DOHH2 (cell line): ENCODE measurements around the gene SLC26A1.

Experiments
- EZH2phosphoT487 ChIP-seq: fragments of 200-600 bp; sonication (generic); IDR thresholded peaks from 2 replicates; pipeline ENCODE4 v1.6.1; 2017; ENCODE audit warnings: borderline replicate concordance, mild to moderate bottlenecking, antibody characterized with exemption, low read length, moderate library complexity, mixed read lengths
- TF ChIP-seq, protein P1 (sequence below): fragments of 200-600 bp; sonication (generic); IDR thresholded peaks from one replicate; pipeline ENCODE4 v1.5.1; 2014; ENCODE audit warnings: antibody characterized with exemption, mild to moderate bottlenecking, low read depth, low read length; ENCODE audit not compliant: poor library complexity, severe bottlenecking

DNA sequence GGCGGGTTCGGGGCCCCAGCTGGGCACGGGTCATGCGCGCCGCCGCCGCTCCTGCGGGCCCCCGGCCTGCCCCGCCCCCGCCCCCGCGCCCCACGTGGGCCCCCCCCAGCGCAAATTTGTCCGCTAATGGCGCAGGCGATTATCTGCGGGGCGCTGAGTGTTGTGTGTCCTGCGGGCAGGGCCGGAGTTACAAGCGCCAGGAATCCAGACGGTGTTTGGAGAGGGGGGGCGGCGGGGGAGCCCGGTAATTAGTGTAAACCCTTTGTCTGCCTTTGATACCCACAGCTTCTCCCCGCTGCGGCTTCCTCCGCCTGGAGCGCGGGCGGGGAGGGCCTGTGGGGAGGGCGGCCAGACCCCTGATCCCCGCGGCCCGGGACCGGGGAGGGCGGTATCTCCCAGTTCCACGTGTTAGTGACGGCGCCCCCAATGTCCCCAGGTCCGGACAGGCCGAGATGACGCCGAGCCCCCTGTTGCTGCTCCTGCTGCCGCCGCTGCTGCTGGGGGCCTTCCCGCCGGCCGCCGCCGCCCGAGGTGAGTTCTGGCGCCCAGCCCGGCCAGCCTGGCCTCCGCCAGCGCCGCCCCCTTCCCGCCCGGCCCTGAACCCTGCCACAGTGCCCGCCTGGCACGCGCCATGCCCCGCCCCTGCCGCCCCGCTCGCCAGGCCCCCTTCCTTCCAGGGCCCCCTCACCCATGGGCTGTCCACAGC is 19.0 kb upstream of the SLC26A1 start:
- TF ChIP-seq, protein P1, sequence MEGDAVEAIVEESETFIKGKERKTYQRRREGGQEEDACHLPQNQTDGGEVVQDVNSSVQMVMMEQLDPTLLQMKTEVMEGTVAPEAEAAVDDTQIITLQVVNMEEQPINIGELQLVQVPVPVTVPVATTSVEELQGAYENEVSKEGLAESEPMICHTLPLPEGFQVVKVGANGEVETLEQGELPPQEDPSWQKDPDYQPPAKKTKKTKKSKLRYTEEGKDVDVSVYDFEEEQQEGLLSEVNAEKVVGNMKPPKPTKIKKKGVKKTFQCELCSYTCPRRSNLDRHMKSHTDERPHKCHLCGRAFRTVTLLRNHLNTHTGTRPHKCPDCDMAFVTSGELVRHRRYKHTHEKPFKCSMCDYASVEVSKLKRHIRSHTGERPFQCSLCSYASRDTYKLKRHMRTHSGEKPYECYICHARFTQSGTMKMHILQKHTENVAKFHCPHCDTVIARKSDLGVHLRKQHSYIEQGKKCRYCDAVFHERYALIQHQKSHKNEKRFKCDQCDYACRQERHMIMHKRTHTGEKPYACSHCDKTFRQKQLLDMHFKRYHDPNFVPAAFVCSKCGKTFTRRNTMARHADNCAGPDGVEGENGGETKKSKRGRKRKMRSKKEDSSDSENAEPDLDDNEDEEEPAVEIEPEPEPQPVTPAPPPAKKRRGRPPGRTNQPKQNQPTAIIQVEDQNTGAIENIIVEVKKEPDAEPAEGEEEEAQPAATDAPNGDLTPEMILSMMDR, result no peak
- TF ChIP-seq EZH2phosphoT487, result no peak
